HL-60 (cell line): ENCODE results near the gene OXER1.

Source experiments
- CTCF ChIP-seq: IDR thresholded peaks from one replicate; pipeline ENCODE4 v1.5.1; 2011; ENCODE audit warnings: low read length, control low read depth, inconsistent platforms; ENCODE audit not compliant: insufficient read depth
- GABPA ChIP-seq: IDR thresholded peaks from 2 replicates; pipeline ENCODE4 v1.6.1; 2012; ENCODE audit warnings: low read depth
- POLR2AphosphoS5 ChIP-seq: IDR thresholded peaks from 2 replicates; pipeline ENCODE4 v1.6.1; 2012; ENCODE audit warnings: low read depth

- no peak for TF ChIP-seq CTCF
- no peak for TF ChIP-seq POLR2AphosphoS5
- TF ChIP-seq GABPA: no peak
Observed at GRCh38 chr2:42761554-42761953, 2.4 kb downstream of the OXER1 start.
